OCI-LY7 (cell line): ENCODE measurements around the gene SP100. TPM values are rescaled to one million over a fixed set of nuclear protein-coding genes. Genes with fewer than 3 reads are reported as not detected.

Source experiments
- BruUV-seq: library from RNA; stranded (reverse); fragments of 400-500 nt; replicated peaks from 2 replicates; lab custom pipeline; 2021; lab: Mats Ljungman, UMichigan
- CTCF ChIA-PET: fragments of 300-600 bp; sonication (Branson Sonifier 250); formaldehyde crosslinking; loops from one replicate; lab custom pipeline; 2022; ENCODE audit warnings: antibody characterized with exemption; ENCODE audit not compliant: unreplicated experiment; lab: Charles Lee
- POLR2A ChIA-PET: fragments of 300-600 bp; sonication (Branson Sonifier 250); formaldehyde crosslinking; loops from one replicate; lab custom pipeline; 2022; ENCODE audit warnings: antibody characterized with exemption; lab: Charles Lee
- DNase-seq: peaks from one replicate; pipeline ENCODE4 v3.0.0-alpha.2; 2015; ENCODE audit warnings: low spot score
- H2AFZ ChIP-seq: fragments of 200-600 bp; sonication (generic), shearing (Covaris generic); 2 replicates; pipeline ENCODE4 v1.6.1; 2014; ENCODE audit warnings: mild to moderate bottlenecking, antibody characterized with exemption, low read length, moderate library complexity
- H3K27ac ChIP-seq: fragments of 200-600 bp; sonication (generic); 2 replicates; pipeline ENCODE4 v1.5.1; 2014; ENCODE audit warnings: mixed run types, low read depth, mild to moderate bottlenecking, moderate library complexity, low read length, inconsistent platforms; ENCODE audit not compliant: poor library complexity, severe bottlenecking
- H3K36me3 ChIP-seq: fragments of 200-600 bp; sonication (generic); 2 replicates; pipeline ENCODE4 v1.6.1; 2014; ENCODE audit warnings: mild to moderate bottlenecking, antibody characterized with exemption, low read length, moderate library complexity, mixed read lengths; ENCODE audit not compliant: insufficient read depth
- H3K4me1 ChIP-seq: fragments of 200-600 bp; sonication (generic); 2 replicates; pipeline ENCODE4 v1.5.1; 2014; ENCODE audit warnings: mild to moderate bottlenecking, low read length; ENCODE audit not compliant: insufficient read depth, poor library complexity, severe bottlenecking
- H3K4me2 ChIP-seq: fragments of 200-600 bp; sonication (generic); 2 replicates; pipeline ENCODE4 v1.6.1; 2014; ENCODE audit warnings: mild to moderate bottlenecking, low read length
- H3K4me3 ChIP-seq: fragments of 200-600 bp; sonication (generic); 2 replicates; pipeline ENCODE4 v1.5.1; 2014; ENCODE audit warnings: mild to moderate bottlenecking, low read depth, low read length; ENCODE audit not compliant: poor library complexity, severe bottlenecking
- H3K79me2 ChIP-seq: fragments of 200-600 bp; sonication (generic); 2 replicates; pipeline ENCODE4 v1.6.1; 2016; ENCODE audit warnings: low read depth, mild to moderate bottlenecking, low read length, moderate library complexity, mixed read lengths; ENCODE audit not compliant: insufficient read depth
- H3K9me2 ChIP-seq: fragments of 200-600 bp; sonication (generic); 2 replicates; pipeline ENCODE4 v1.6.1; 2016; ENCODE audit warnings: mild to moderate bottlenecking, low read length, mixed read lengths; ENCODE audit not compliant: insufficient read depth
- H3K9me3 ChIP-seq: fragments of 200-600 bp; sonication (generic); 2 replicates; pipeline ENCODE4 v1.6.1; 2014; ENCODE audit warnings: mild to moderate bottlenecking, mixed run types, low read length, mixed read lengths
- H4K20me1 ChIP-seq: fragments of 200-600 bp; sonication (generic); 2 replicates; pipeline ENCODE4 v1.6.1; 2014; ENCODE audit warnings: mild to moderate bottlenecking, antibody characterized with exemption, low read length, moderate library complexity, mixed read lengths; ENCODE audit not compliant: insufficient read depth
- EZH2phosphoT487 ChIP-seq: fragments of 200-600 bp; sonication (generic); IDR thresholded peaks from 2 replicates; pipeline ENCODE4 v1.6.1; 2018; ENCODE audit warnings: low read depth, borderline replicate concordance, mild to moderate bottlenecking, mixed run types, antibody characterized with exemption, low read length, moderate library complexity, mixed read lengths
- intact Hi-C: fragments of 100-400 bp; cut with micrococcal nuclease; formaldehyde crosslinking; loops from one replicate; pipeline ENCODE4 v1.10.0; 2022; ENCODE audit not compliant: unreplicated experiment
- total RNA-seq, 2 experiments: library from RNA; depleted of rRNA in 1 of 2; stranded (reverse); fragments of >200 nt in 1 of 2; shearing (Covaris generic) in 1 of 2; gene quantifications; 2 replicates each; pipeline ENCODE4 v1.2.3, GENCODE V29; 2014 to 2022
- TF ChIP-seq, protein P1 (sequence below): fragments of 200-600 bp; sonication (generic); conservative IDR thresholded peaks from 2 replicates; pipeline ENCODE4 v1.5.1; 2014; ENCODE audit warnings: mild to moderate bottlenecking, antibody characterized with exemption, low read length, moderate library complexity, mixed read lengths

The SP100 gene
- total RNA-seq, 2 experiments from 2014 or later, result 44.6 to 54.5 TPM

GRCh38 chr2:230429513-230429912 is 13.5 kb downstream of the SP100 start:
- Histone ChIP-seq H3K4me3 (no peak overlapping the region), H3K9me3 (peaks cover 32% of the 10 kb centered on the region), H3K79me2 (peaks cover 34% of the 10 kb centered on the region; the same call in 1 of the 2 replicates), H3K9me2 (no peaks in the 10 kb centered on the region), H3K4me2 (no peak overlapping the region), H4K20me1 (no peaks in the 10 kb centered on the region), H3K27ac (no peak overlapping the region), H3K36me3 (peaks cover 68% of the 10 kb centered on the region), H2AFZ (no peak overlapping the region), H3K4me1 (peaks cover 9% of the 10 kb centered on the region)
- intact Hi-C loops, result no loop called here
- TF ChIP-seq, protein P1, sequence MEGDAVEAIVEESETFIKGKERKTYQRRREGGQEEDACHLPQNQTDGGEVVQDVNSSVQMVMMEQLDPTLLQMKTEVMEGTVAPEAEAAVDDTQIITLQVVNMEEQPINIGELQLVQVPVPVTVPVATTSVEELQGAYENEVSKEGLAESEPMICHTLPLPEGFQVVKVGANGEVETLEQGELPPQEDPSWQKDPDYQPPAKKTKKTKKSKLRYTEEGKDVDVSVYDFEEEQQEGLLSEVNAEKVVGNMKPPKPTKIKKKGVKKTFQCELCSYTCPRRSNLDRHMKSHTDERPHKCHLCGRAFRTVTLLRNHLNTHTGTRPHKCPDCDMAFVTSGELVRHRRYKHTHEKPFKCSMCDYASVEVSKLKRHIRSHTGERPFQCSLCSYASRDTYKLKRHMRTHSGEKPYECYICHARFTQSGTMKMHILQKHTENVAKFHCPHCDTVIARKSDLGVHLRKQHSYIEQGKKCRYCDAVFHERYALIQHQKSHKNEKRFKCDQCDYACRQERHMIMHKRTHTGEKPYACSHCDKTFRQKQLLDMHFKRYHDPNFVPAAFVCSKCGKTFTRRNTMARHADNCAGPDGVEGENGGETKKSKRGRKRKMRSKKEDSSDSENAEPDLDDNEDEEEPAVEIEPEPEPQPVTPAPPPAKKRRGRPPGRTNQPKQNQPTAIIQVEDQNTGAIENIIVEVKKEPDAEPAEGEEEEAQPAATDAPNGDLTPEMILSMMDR, result no peak
- TF ChIP-seq EZH2phosphoT487, result no peak
- ChIA-PET CTCF (no interaction called here), POLR2A (interaction anchor here (1.8 kb wide), 1 partner anchor 9 kb away, joined by 5 read pairs; no protein-coding TSS in a partner anchor)
- BruUV-seq, result no TSS peak
- no peak for DNase-seq

DNA sequence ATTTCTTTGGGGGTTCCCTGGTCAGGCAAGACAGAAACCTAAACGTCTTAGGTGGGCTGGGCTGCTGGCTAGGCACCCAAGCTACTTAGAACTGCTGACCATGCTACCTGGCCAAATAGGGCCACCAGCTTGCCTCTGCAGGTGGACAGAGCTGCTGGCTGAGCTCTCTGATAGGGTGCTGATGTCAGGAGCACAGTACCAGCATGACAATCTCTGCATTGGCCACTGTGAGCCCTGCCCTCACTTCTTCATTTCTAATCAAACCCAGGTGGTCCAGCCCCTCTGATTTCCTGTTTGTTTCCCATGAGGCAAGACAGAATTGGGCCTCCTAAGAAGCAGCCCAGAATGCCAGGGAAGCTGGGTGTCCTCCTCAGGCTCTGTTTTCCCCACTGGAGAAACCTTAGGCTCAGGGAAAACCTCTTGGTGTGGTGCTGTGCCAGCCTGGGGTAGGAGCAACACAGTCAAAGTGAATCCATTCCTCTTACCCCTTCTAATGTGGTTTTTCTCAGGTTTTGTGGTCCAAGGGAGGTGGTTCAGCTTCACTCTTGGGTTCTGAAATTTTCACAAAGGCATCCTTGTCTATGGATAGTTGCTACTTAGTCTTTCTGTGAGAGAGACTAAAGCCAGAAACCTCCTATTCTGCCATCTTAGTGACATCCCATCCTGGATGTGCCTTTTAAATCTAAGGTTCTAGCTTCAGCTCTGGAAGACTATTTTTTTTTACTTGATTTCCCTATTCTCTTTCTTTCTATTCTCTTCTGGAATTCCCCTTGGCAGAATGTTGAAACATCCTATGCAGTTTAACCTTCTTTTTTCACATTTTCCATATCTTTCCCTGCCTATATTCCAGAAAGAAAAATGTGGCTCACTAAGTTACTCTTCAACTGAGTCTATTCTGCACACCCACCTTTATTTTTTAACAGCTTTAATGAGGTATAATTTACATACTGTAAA is 15.2 kb downstream of the SP100 start:
- H3K4me2 ChIP-seq, result no peak overlapping the region; the same call in 1 of the 2 replicates
- H3K36me3 ChIP-seq, result peaks cover 65% of the 10 kb centered on the region
- H3K9me3 ChIP-seq, result peaks cover 43% of the 10 kb centered on the region
- POLR2A ChIA-PET, result interaction anchor here (0.7 to 1.8 kb wide), 4 partner anchors 11 to 585 kb away, joined by 3 to 5 read pairs (median 4); no protein-coding TSS in a partner anchor
- H3K4me1 ChIP-seq, result peaks cover 9% of the 10 kb centered on the region
- DNase-seq, result no peak
- no peaks in the 10 kb centered on the region for H4K20me1 ChIP-seq
- CTCF ChIA-PET, result no interaction called here
- TF ChIP-seq, protein P1, result no peak
- TF ChIP-seq EZH2phosphoT487, result no peak
- H3K4me3 ChIP-seq, result no peak overlapping the region
- H3K27ac ChIP-seq, result no peak overlapping the region
- H3K79me2 ChIP-seq, result peaks cover 37% of the 10 kb centered on the region; the same call in 1 of the 2 replicates
- no TSS peak for BruUV-seq
- H3K9me2 ChIP-seq, result no peaks in the 10 kb centered on the region
- no peak overlapping the region for H2AFZ ChIP-seq
- intact Hi-C loops, result no loop called here
